HG03469 (cell line): Measurements from ENCODE around the gene SPEM3.
"Not testable (repeated sequence)": the region's sequence is repeated elsewhere in the genome, so short reads cannot be mapped to it uniquely, and the experiment has no call there.

ENCODE experiments used
- ATAC-seq: cut with Tn5 transposase; IDR thresholded peaks from one replicate; pipeline ENCODE4 v1.9.1; 2021; ENCODE audit warnings: mild to moderate bottlenecking, moderate library complexity, moderate number of reproducible peaks; ENCODE audit not compliant: unreplicated experiment

The SPEM3 gene

GRCh38 chr17:7468804-7469389 lies 40.2 kb downstream of the SPEM3 start:
- ATAC-seq: no peak

DNA sequence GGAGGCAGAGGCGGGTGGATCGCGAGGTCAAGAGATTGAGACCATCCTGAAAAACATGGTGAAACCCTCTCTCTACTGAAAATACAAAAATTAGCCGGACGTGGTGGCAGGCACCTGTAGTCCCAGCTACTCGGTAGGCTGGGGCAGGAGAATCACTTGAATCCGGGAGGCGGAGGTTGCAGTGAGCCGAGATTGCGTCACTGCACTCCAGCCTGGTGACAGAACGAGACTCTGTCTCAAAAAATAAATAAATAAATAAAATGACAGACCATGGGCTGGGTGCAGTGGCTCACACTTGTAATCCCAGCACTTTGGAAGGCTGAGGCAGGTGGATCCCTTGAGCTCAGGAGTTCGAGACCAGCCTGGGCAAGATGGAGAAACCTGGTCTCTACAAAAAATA lies 41.2 kb downstream of the SPEM3 start:
- not testable (repeated sequence) for ATAC-seq

DNA sequence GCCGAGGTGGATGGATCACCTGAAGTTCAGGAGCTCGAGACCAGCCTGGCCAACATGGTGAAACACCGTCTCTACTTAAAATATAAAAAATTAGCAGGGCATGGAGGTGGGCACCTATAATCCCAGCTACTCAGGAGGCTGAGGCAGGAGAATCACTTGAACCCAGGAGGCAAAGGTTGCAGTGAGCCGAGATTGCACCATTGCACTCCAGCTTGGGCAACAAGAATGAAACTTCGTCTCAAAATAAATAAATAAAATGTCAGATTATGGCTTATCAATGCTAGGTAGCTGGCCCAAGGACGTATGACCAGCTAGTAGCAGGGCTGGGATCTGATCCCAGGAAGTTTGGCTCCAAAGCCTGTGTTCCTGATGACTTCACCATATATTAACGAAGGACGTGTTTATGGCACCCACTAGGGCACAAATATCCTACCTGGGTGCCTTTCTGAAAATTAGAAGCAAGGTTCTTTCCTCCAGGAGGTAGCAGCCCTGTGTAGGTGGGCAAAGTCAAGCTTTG lies 41.9 kb downstream of the SPEM3 start:
- not testable (repeated sequence) for ATAC-seq

DNA sequence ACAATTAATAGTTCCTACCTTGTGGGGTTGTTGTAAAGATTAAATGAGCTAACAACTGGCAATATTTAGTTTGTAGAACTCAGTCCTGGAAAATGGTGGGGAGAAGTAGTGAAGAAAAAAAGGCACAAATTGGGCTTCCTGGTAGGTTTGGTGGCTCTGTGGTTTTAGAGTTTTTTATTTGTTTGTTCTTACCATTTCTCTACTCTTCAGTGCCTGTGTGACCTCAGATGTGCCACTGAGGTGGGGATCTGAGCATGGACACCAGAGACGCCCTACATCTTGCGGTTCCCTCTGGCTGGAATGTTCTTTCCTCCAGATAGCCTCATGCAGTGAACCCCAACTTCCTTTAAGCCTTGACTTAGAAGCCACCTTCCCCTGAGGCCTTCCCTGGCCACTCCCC lies 43.1 kb downstream of the SPEM3 start:
- ATAC-seq: no peak

GRCh38 chr17:7474767-7475166 lies 46.1 kb downstream of the SPEM3 start:
- ATAC-seq: not testable (repeated sequence)

DNA sequence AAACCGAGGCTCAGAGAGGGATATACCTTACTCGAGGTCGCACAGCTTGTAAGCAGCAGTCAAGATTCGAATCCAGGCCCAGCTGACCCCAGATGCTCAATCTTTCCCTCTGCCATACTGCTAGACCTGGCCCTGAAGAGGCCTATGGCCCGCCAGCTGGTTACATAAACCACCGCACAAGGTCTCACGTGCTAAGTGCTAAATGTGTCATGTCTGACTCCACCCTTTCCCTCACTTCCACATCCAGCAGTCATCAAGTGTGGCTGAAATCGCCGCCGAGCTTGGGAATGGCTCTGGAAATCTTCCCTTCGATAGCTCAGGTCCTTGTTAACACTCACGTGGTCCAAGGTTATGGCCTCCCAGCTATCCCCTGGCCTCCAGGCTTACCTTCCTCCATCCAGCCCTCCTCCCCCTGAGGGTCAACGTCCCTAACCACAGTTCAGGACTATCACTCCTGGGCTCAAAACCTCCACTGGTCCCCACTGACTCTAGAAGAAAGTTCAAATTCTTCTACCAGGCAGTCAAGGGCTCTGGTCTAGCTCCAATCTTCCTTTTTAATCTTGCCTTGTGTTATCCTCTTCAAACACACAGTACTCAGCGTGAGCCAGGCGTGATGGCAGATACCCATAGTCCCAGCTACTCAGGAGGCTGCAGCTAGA lies 47.2 kb downstream of the SPEM3 start:
- ATAC-seq: no peak

- ATAC-seq: no peak
Observed at GRCh38 chr17:7476494-7476893, 47.8 kb downstream of the SPEM3 start.

- ATAC-seq: no peak
Observed at GRCh38 chr17:7476951-7477350, 48.3 kb downstream of the SPEM3 start.

DNA sequence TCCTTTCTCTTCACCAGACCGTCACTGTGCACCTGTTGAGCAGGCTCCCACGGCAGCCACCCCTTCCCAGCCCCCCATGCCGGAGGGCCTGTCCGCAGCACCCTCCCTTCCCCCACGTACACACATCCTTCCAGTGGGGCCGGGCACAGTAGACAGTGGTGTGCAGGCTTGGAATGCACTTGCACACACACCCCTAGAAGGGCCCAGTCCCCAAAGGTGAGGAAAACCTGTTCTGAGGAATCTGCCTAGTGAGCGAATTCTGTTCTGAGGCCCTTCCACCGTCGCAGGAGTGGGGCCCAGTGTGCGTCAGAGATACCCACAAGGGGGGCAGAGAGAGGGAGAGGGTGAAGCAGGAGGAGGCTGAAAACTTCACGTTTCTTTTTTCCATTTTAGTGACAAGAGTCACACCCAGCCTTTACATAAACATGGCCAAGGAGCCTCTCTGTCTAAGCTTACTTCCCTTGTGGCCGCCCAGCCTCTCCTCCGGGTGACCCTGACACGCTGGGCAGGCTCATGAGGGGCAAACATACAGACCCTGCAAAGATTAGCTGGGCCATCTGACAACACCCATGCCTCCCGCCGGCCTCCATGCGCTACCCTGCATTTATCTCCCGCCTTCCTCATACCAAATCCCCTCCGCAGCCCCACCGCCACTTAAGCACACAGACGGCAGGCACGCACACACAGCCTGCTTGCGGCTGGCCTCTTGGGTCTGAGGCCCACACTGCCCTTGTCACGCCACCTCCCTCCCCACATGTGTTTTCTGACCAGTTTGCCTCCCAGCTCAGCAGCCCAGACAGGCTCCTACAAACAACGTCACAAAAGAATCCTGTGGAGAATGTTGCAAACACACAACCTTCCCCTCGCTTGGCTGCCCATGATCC lies 49.0 kb downstream of the SPEM3 start:
- no peak for ATAC-seq

GRCh38 chr17:7478276-7479212 lies 49.9 kb downstream of the SPEM3 start:
- ATAC-seq: no peak

- ATAC-seq: no peak
Observed at GRCh38 chr17:7479213-7480088, 50.8 kb downstream of the SPEM3 start, which contains the start of gene ZBTB4. TSS of gene ZBTB4 (minus strand) at chr17:7479631. CDS start at chr17:7466801, 12,830 bp downstream.

- no peak for ATAC-seq
Observed at GRCh38 chr17:7480089-7480384, 51.4 kb downstream of the SPEM3 start.

- ATAC-seq: not testable (repeated sequence)
Observed at GRCh38 chr17:7481275-7481674, 52.6 kb downstream of the SPEM3 start, which contains the start of gene SLC35G6. TSS of gene SLC35G6 (plus strand) at chr17:7481446. CDS start at chr17:7481517, 71 bp downstream.

DNA sequence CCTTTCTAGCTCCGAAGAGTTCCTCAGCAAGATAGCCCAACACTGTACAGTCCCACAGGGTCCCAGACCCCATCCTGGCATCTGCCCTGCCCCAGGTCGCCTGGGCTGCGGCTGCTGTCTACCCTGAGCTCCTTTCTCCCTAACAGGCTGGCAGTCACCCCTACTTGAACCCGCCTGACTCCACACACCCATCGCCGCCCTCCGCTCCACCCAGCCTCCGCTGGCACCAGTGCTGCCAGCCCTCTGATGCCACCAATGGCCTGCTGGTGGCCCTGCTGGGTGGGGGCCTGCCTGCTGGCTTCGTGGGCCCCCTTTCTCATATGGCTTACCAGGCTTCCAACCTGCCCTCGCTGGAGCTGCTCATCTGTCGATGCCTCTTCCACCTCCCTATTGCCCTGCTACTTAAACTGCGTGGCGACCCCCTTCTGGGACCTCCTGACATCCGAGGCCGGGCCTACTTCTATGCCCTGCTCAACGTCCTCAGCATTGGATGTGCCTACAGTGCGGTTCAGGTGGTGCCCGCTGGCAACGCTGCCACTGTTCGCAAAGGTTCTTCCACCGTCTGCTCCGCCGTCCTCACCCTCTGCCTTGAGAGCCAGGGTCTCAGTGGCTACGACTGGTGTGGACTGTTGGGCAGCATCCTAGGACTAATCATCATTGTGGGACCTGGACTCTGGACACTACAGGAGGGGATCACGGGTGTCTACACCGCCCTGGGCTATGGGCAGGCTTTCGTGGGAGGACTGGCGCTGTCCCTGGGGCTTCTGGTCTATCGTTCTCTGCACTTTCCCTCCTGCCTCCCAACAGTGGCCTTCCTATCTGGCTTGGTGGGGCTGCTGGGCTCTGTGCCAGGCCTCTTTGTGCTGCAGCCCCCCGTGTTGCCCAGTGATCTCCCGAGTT lies 53.4 kb downstream of the SPEM3 start:
- not testable (repeated sequence) for ATAC-seq
